ENCODE data around the gene PTPN4.

DNA sequence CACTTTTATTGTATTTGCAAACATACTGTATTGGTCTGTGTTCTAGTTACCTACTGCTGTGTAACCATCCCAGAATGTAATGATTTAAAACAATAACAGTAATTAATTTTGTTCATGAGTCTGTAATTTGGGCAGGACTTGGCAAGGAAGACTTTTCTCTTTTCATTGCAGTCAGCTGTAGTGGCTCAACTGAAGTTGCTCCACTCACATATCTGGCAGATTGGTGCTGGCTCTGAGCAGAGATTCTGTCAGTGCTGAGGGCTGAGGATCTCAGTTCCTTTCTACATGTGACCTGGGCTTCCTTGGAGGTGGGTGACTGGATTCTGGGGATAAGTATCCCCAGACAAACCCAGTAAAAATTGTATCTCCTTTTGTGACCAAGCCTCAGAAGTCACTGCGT is 26.6 kb downstream of the PTPN4 start:
- TF ChIP-seq, protein P1, sequence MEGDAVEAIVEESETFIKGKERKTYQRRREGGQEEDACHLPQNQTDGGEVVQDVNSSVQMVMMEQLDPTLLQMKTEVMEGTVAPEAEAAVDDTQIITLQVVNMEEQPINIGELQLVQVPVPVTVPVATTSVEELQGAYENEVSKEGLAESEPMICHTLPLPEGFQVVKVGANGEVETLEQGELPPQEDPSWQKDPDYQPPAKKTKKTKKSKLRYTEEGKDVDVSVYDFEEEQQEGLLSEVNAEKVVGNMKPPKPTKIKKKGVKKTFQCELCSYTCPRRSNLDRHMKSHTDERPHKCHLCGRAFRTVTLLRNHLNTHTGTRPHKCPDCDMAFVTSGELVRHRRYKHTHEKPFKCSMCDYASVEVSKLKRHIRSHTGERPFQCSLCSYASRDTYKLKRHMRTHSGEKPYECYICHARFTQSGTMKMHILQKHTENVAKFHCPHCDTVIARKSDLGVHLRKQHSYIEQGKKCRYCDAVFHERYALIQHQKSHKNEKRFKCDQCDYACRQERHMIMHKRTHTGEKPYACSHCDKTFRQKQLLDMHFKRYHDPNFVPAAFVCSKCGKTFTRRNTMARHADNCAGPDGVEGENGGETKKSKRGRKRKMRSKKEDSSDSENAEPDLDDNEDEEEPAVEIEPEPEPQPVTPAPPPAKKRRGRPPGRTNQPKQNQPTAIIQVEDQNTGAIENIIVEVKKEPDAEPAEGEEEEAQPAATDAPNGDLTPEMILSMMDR (IDR thresholded peaks at IDR 0.05): no peak
- TF ChIP-seq POLR2A (IDR thresholded peaks at IDR 0.05): no peak
